ENCODE measurements around the gene NHS. TPM values are rescaled to one million over a fixed set of nuclear protein-coding genes. Genes with fewer than 3 reads are reported as not detected.

Gene NHS
- total RNA-seq, 1 experiment from 2014 or later, result 6.2 TPM

GRCh38 chrX:17687648-17688047 is 312.6 kb downstream of the NHS start:
- TF ChIP-seq CTCF (IDR thresholded peaks at IDR 0.05; ENCODE audit: unreplicated experiment), result no peak

GRCh38 chrX:17689971-17690409 is 315.0 kb downstream of the NHS start:
- no TSS peak for BruUV-seq (replicated peaks)
- no peaks in the 10 kb centered on the region for H3K9me3 Mint-ChIP-seq (ENCODE audit: unreplicated experiment)
- TF ChIP-seq CTCF (IDR thresholded peaks at IDR 0.05; ENCODE audit: unreplicated experiment), result peak; percentile 64
- H3K27me3 Mint-ChIP-seq (ENCODE audit: insufficient read depth, unreplicated experiment), result peaks cover 36% of the 10 kb centered on the region
- H3K36me3 Mint-ChIP-seq (ENCODE audit: insufficient read depth, unreplicated experiment), result peaks cover 12% of the 10 kb centered on the region
- ChIA-PET POLR2A (no interaction called here), CTCF (interaction anchor here (0.6 to 3.0 kb wide), 23 partner anchors 10 to 644 kb away, joined by 3 to 35 read pairs (median 3); no protein-coding TSS in a partner anchor)
- peak; percentile 73 for DNase-seq (ENCODE audit: unreplicated experiment)
- H3K4me1 Mint-ChIP-seq (ENCODE audit: insufficient read depth, unreplicated experiment), result no peaks in the 10 kb centered on the region
- H3K4me3 Mint-ChIP-seq (ENCODE audit: unreplicated experiment), result no peak overlapping the region
- H3K27ac Mint-ChIP-seq (ENCODE audit: low read depth, unreplicated experiment), result no peak overlapping the region
- intact Hi-C loops (cut with micrococcal nuclease), result loop anchor here (1.0 kb wide), 5 partner anchors 99 to 569 kb away; partner anchors contain the start of gene NHS

More at GRCh38 chrX:17687648-17688047, 312.6 kb downstream of the NHS start:
- ChIA-PET CTCF (interaction anchor here (0.6 to 1.5 kb wide), 3 partner anchors 53 to 446 kb away, joined by 3 to 6 read pairs (median 3); no protein-coding TSS in a partner anchor), POLR2A (no interaction called here)
- Mint-ChIP-seq H3K9me3 (ENCODE audit: unreplicated experiment) (no peaks in the 10 kb centered on the region), H3K27me3 (ENCODE audit: insufficient read depth, unreplicated experiment) (peaks cover 26% of the 10 kb centered on the region), H3K4me1 (ENCODE audit: insufficient read depth, unreplicated experiment) (no peaks in the 10 kb centered on the region), H3K27ac (ENCODE audit: low read depth, unreplicated experiment) (no peak overlapping the region), H3K36me3 (ENCODE audit: insufficient read depth, unreplicated experiment) (peaks cover 7% of the 10 kb centered on the region), H3K4me3 (ENCODE audit: unreplicated experiment) (no peak overlapping the region)
- intact Hi-C loops (cut with micrococcal nuclease), result no loop called here
- BruUV-seq (replicated peaks), result no TSS peak
- no peak for DNase-seq (ENCODE audit: unreplicated experiment)

- Mint-ChIP-seq H3K27ac (ENCODE audit: low read depth, unreplicated experiment) (no peak overlapping the region), H3K4me1 (ENCODE audit: insufficient read depth, unreplicated experiment) (no peaks in the 10 kb centered on the region), H3K27me3 (ENCODE audit: insufficient read depth, unreplicated experiment) (peaks cover 36% of the 10 kb centered on the region), H3K4me3 (ENCODE audit: unreplicated experiment) (no peak overlapping the region), H3K36me3 (ENCODE audit: insufficient read depth, unreplicated experiment) (peaks cover 12% of the 10 kb centered on the region), H3K9me3 (ENCODE audit: unreplicated experiment) (no peaks in the 10 kb centered on the region)
- no TSS peak for BruUV-seq (replicated peaks)
- CTCF ChIA-PET, result interaction anchor here (0.6 to 2.3 kb wide), 4 partner anchors 10 to 571 kb away, joined by 3 to 17 read pairs (median 7); no protein-coding TSS in a partner anchor
- POLR2A ChIA-PET, result no interaction called here
- no peak for TF ChIP-seq CTCF (IDR thresholded peaks at IDR 0.05; ENCODE audit: unreplicated experiment)
- intact Hi-C loops (cut with micrococcal nuclease), result no loop called here
- DNase-seq (ENCODE audit: unreplicated experiment), result peak; percentile 37
These were observed 317.8 kb downstream of the NHS start for GRCh38 chrX:17692709-17693346.

- TF ChIP-seq CTCF (IDR thresholded peaks at IDR 0.05; ENCODE audit: unreplicated experiment), result peak; percentile 12
- no peak overlapping the region for H3K4me3 Mint-ChIP-seq (ENCODE audit: unreplicated experiment)
- peak; percentile 41 for DNase-seq (ENCODE audit: unreplicated experiment)
- H3K9me3 Mint-ChIP-seq (ENCODE audit: unreplicated experiment), result no peaks in the 10 kb centered on the region
- H3K36me3 Mint-ChIP-seq (ENCODE audit: insufficient read depth, unreplicated experiment), result peaks cover 6% of the 10 kb centered on the region
- no peak overlapping the region for H3K27ac Mint-ChIP-seq (ENCODE audit: low read depth, unreplicated experiment)
- CTCF ChIA-PET, result interaction anchor here (0.6 to 1.7 kb wide), 9 partner anchors 20 to 1634 kb away, joined by 3 to 7 read pairs (median 3); no protein-coding TSS in a partner anchor
- no TSS peak for BruUV-seq (replicated peaks)
- H3K27me3 Mint-ChIP-seq (ENCODE audit: insufficient read depth, unreplicated experiment), result peaks cover 31% of the 10 kb centered on the region
- intact Hi-C loops (cut with micrococcal nuclease), result loop anchor here (2.0 to 5.0 kb wide), 2 partner anchors 42 to 680 kb away; no protein-coding TSS in a partner anchor
- no peaks in the 10 kb centered on the region for H3K4me1 Mint-ChIP-seq (ENCODE audit: insufficient read depth, unreplicated experiment)
- POLR2A ChIA-PET, result interaction anchor here (1.2 kb wide), 1 partner anchor 9 kb away, joined by 3 read pairs; no protein-coding TSS in a partner anchor
These were observed 322.2 kb downstream of the NHS start for GRCh38 chrX:17697191-17697590.
